A549 (cell line): ENCODE results near the gene MAT2A. TPM values are rescaled to one million over a fixed set of nuclear protein-coding genes. Genes with fewer than 3 reads are reported as not detected.

Source experiments
- ATAC-seq, 2 experiments: fragments of 200-7000 bp in 1 of 2; fragments of >200 bp in 1 of 2; cut with Nextera tagmentation in 1 of 2; cut with Tn5 transposase in 1 of 2; 3 replicates each; pipeline versions ENCODE4 v1.8.0 to v1.9.1; 2018 to 2020; ENCODE audit warnings: mild to moderate bottlenecking in 1 of 2, moderate library complexity in 1 of 2
- CTCF ChIA-PET: fragments of 300-600 bp; sonication (Branson Sonifier 250); formaldehyde crosslinking; extraction: SDS; loops from one replicate; lab custom pipeline; 2021; ENCODE audit warnings: antibody characterized with exemption, inconsistent platforms; lab: Yijun Ruan, JAX
- POLR2A ChIA-PET: fragments of 350-600 bp; formaldehyde crosslinking; extraction: SDS; loops from one replicate; lab custom pipeline; 2021; ENCODE audit warnings: antibody characterized with exemption, inconsistent platforms; lab: Yijun Ruan, JAX
- DNase-seq, 2 experiments: peaks; one replicate each; pipeline versions ENCODE4 v3.0.0 to v3.0.0-alpha.2; 2011 to 2016; ENCODE audit warnings: low read depth in 1 of 2, low spot score in 1 of 2
- FAIRE-seq: peaks from 2 replicates; lab custom pipeline; 2011; peaks lifted over from hg19 to GRCh38; lab: Jason Lieb, UNC
- H3K27ac ChIP-seq, 2 experiments: fragments of >200 bp; sonication (Bioruptor Twin); formaldehyde crosslinking; 3 replicates each; pipeline ENCODE4 v1.5.1; 2016 to 2017
- H3K4me1 ChIP-seq: fragments of >200 bp; sonication (Bioruptor Twin); formaldehyde crosslinking; 3 replicates; pipeline ENCODE4 v1.6.1; 2016
- H3K4me2 ChIP-seq: fragments of >200 bp; sonication (Bioruptor Twin); formaldehyde crosslinking; 3 replicates; pipeline ENCODE4 v1.6.1; 2016
- H3K4me3 ChIP-seq: fragments of >200 bp; sonication (Bioruptor Twin); formaldehyde crosslinking; 3 replicates; pipeline ENCODE4 v1.5.1; 2016
- H3K9me3 ChIP-seq: fragments of >200 bp; sonication (Bioruptor Twin); formaldehyde crosslinking; 3 replicates; pipeline ENCODE4 v1.6.1; 2016
- BHLHE40 ChIP-seq: IDR thresholded peaks from 2 replicates; pipeline ENCODE4 v1.6.1; 2012; ENCODE audit warnings: low read depth, low read length, inconsistent platforms
- EHF ChIP-seq: fragments of 250-450 bp; sonication (Bioruptor Pico); IDR thresholded peaks from 2 replicates; pipeline ENCODE4 v1.5.0; 2020; ENCODE audit warnings: mild to moderate bottlenecking
- EP300 ChIP-seq, 2 experiments: fragments of >200 bp; sonication (Bioruptor Twin); formaldehyde crosslinking; IDR thresholded peaks; 2 replicates in 1 of 2; 3 replicates in 1 of 2; pipeline ENCODE4 v1.6.1; 2016 to 2017
- ESRRA ChIP-seq: fragments of 150-350 bp; IDR thresholded peaks from 2 replicates; pipeline ENCODE4 v1.6.1; 2014; ENCODE audit warnings: mild to moderate bottlenecking, low read length, borderline replicate concordance
- FOXS1 ChIP-seq: fragments of 250-450 bp; sonication (Bioruptor Pico); IDR thresholded peaks from 2 replicates; pipeline ENCODE4 v1.5.0; 2020; ENCODE audit warnings: mild to moderate bottlenecking, moderate library complexity
- GATA3 ChIP-seq: IDR thresholded peaks from 2 replicates; pipeline ENCODE4 v1.6.1; 2012; ENCODE audit warnings: borderline replicate concordance
- HES2 ChIP-seq: fragments of >200 bp; sonication (Bioruptor Twin); formaldehyde crosslinking; IDR thresholded peaks from 2 replicates; pipeline ENCODE4 v1.6.1; 2016
- HOXA7 ChIP-seq: fragments of 250-450 bp; sonication (Bioruptor Pico); IDR thresholded peaks from 2 replicates; pipeline ENCODE4 v1.5.0; 2020; ENCODE audit warnings: mild to moderate bottlenecking, moderate library complexity
- HOXB13 ChIP-seq: fragments of 250-450 bp; sonication (Bioruptor Pico); IDR thresholded peaks from 2 replicates; pipeline ENCODE4 v1.5.0; 2020; ENCODE audit warnings: low read depth, mild to moderate bottlenecking, moderate library complexity
- HOXB5 ChIP-seq: fragments of 250-450 bp; sonication (Bioruptor Pico); IDR thresholded peaks from 2 replicates; pipeline ENCODE4 v1.5.0; 2020; ENCODE audit warnings: mild to moderate bottlenecking, moderate library complexity
- JUN ChIP-seq, 2 experiments: fragments of >200 bp; sonication (Bioruptor Twin); formaldehyde crosslinking; IDR thresholded peaks; 2 replicates in 1 of 2; 3 replicates in 1 of 2; pipeline ENCODE4 v1.6.1; 2016 to 2017
- JUNB ChIP-seq: fragments of >200 bp; sonication (Bioruptor Twin); formaldehyde crosslinking; IDR thresholded peaks from 2 replicates; pipeline ENCODE4 v1.6.1; 2016
- MAX ChIP-seq: IDR thresholded peaks from 2 replicates; pipeline ENCODE4 v1.6.1; 2012
- MAZ ChIP-seq: fragments of 150-350 bp; IDR thresholded peaks from 2 replicates; pipeline ENCODE4 v1.6.1; 2014; ENCODE audit warnings: antibody characterized with exemption, low read depth, low read length, borderline replicate concordance
- NPAS2 ChIP-seq: fragments of 250-450 bp; sonication (Bioruptor Pico); IDR thresholded peaks from 2 replicates; pipeline ENCODE4 v1.8.0; 2022; ENCODE audit warnings: mild to moderate bottlenecking, moderate library complexity, borderline replicate concordance
- POLR2A ChIP-seq: IDR thresholded peaks from 2 replicates; pipeline ENCODE4 v1.6.1; 2012; ENCODE audit warnings: mild to moderate bottlenecking, low read length
- POLR2AphosphoS2 ChIP-seq: conservative IDR thresholded peaks from 2 replicates; pipeline ENCODE4 v1.6.1; 2012; ENCODE audit warnings: low read length, improper control_type of control experiment, inconsistent platforms
- RAD21 ChIP-seq, 2 experiments: fragments of >200 bp in 1 of 2; sonication (Bioruptor Twin) in 1 of 2; formaldehyde crosslinking in 1 of 2; IDR thresholded peaks in 1 of 2; conservative IDR thresholded peaks in 1 of 2; 2 replicates in 1 of 2; 3 replicates in 1 of 2; pipeline ENCODE4 v1.6.1; 2012 to 2018; ENCODE audit warnings: inconsistent platforms in 1 of 2
- RARB ChIP-seq: fragments of 250-450 bp; sonication (Bioruptor Pico); IDR thresholded peaks from 2 replicates; pipeline ENCODE4 v1.8.0; 2021; ENCODE audit warnings: mild to moderate bottlenecking, moderate library complexity
- RCOR1 ChIP-seq: fragments of 150-350 bp; IDR thresholded peaks from 2 replicates; pipeline ENCODE4 v1.6.1; 2014; ENCODE audit warnings: antibody characterized with exemption, low read length, low read depth
- REST ChIP-seq: fragments of 200-600 bp; sonication (generic); IDR thresholded peaks from 2 replicates; pipeline ENCODE4 v1.6.1; 2016; ENCODE audit warnings: antibody characterized with exemption, mild to moderate bottlenecking, moderate library complexity
- SMC3 ChIP-seq: fragments of >200 bp; sonication (Bioruptor Twin); formaldehyde crosslinking; IDR thresholded peaks from 3 replicates; pipeline ENCODE4 v1.6.1; 2018; ENCODE audit warnings: inconsistent platforms
- SREBF2 ChIP-seq: fragments of 450-650 bp; IDR thresholded peaks from 2 replicates; pipeline ENCODE4 v1.6.1; 2014; ENCODE audit warnings: mild to moderate bottlenecking, moderate library complexity
- ZC3H11A ChIP-seq: fragments of 450-650 bp; IDR thresholded peaks from 2 replicates; pipeline ENCODE4 v1.6.1; 2014; ENCODE audit warnings: antibody characterized with exemption, mild to moderate bottlenecking
- ZSCAN20 ChIP-seq: fragments of 250-450 bp; sonication (Bioruptor Pico); IDR thresholded peaks from 2 replicates; pipeline ENCODE4 v1.8.0; 2022; ENCODE audit warnings: mild to moderate bottlenecking, moderate library complexity
- WGBS: methylation state at CpG from one replicate; pipeline ENCODE4 v1.1.6; 2017; ENCODE audit errors: missing lambda C conversion rate; 5-methylcytosine and 5-hydroxymethylcytosine counted together
- polyA plus RNA-seq, 4 experiments: library from polyadenylated mRNA; depleted of rRNA in 3 of 4; stranded (reverse); fragments of >200 nt; fragmentation: RNase III in 1 of 4; extraction: RNeasy Plus Mini Kit Qiagen cat#74134 plus additional on column Dnase treatment in 1 of 4; gene quantifications; 2 replicates in 3 of 4; 3 replicates in 1 of 4; pipeline ENCODE4 v1.2.3, GENCODE V29; 2011 to 2017
- TF ChIP-seq, protein P1 (sequence below): fragments of 150-350 bp; IDR thresholded peaks from 2 replicates; pipeline ENCODE4 v1.6.1; 2014; ENCODE audit warnings: low read depth, mild to moderate bottlenecking, low read length

The MAT2A gene
- polyA plus RNA-seq, 2 of the 4 experiments (the other 2 are of a cell fraction) = 370 to 1,024 TPM

GRCh38 chr2:85549095-85549494 is 10.1 kb downstream of the MAT2A start:
- POLR2A ChIA-PET = interaction anchor here (1.0 to 9.0 kb wide), 4 partner anchors 9 to 129 kb away, joined by 3 to 116 read pairs (median 58); partner anchors contain the start of genes MAT2A, RNF181 and SH2D6
- H3K27ac ChIP-seq = no peak overlapping the region
- no peak for ATAC-seq
- H3K4me1 ChIP-seq = peaks cover 39% of the 10 kb centered on the region
- H3K4me2 ChIP-seq = no peak overlapping the region
- no peak for DNase-seq
- 91% methylated on average over 10 of the region's 10 CpGs for WGBS
- CTCF ChIA-PET = interaction anchor here (0.8 to 35.5 kb wide), 9 partner anchors 10 to 199 kb away, joined by 3 to 1185 read pairs (median 4); partner anchors contain the start of genes CAPG, GGCX, MAT2A and SH2D6
- no peak for FAIRE-seq
- 0 out of 2 replicates have a peak, but pooled peaks have one; percentile 9 for TF ChIP-seq ZC3H11A
- TF ChIP-seq POLR2AphosphoS2 = no peak
- H3K4me3 ChIP-seq = no peak overlapping the region
- H3K9me3 ChIP-seq = no peaks in the 10 kb centered on the region

GRCh38 chr2:85549826-85550225 is 10.9 kb downstream of the MAT2A start:
- Histone ChIP-seq H3K4me1 (peaks cover 31% of the 10 kb centered on the region), H3K9me3 (no peaks in the 10 kb centered on the region), H3K4me2 (no peak overlapping the region), H3K27ac (peak overlapping the region in 1 of 2 experiments; percentile 23; a peak in 1 of 6 replicates), H3K4me3 (no peak overlapping the region)
- CTCF ChIA-PET = interaction anchor here (0.8 to 35.5 kb wide), 11 partner anchors 10 to 240 kb away, joined by 3 to 1185 read pairs (median 5); partner anchors contain the start of genes CAPG, GGCX, MAT2A and SH2D6
- 62% methylated on average over 4 of the region's 4 CpGs for WGBS
- no peak for DNase-seq
- POLR2A ChIA-PET = interaction anchor here (0.7 to 9.0 kb wide), 3 partner anchors 10 to 130 kb away, joined by 3 to 116 read pairs (median 109); partner anchors contain the start of genes MAT2A and SH2D6
- no peak for TF ChIP-seq ZSCAN20 (CRISPR knock-in tag)
- TF ChIP-seq HOXA7 (CRISPR knock-in tag) = no peak
- TF ChIP-seq ESRRA = no peak
- TF ChIP-seq RAD21 (conservative IDR thresholded peaks at IDR 0.05 in 1 of 2, IDR thresholded peaks at IDR 0.05 in 1 of 2) = no peak
- no peak for TF ChIP-seq GATA3
- no peak for TF ChIP-seq JUNB
- no peak for TF ChIP-seq SMC3
- TF ChIP-seq RCOR1 = no peak
- TF ChIP-seq HOXB5 (CRISPR knock-in tag) = no peak
- no peak for TF ChIP-seq EHF (CRISPR knock-in tag)
- ATAC-seq = no peak
- FAIRE-seq = no peak

DNA sequence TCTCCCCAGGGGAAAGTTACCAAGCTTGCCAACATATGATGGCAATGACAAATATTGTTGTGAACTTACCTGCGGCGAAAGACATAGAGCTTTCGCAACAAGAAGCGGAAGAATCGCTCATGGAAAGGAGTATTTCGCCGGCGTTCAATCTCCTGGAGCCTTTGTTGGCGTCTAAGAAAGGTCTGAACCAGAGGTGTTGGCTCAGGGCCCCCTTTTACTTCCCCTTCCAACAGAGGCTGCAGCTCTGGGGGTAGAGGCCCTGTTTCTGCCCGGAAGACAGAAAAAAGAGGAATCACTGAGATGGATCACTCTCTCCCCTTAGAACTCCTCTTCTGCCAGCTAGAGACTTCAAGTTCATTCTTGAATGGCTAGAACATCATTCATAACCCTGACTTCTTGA is 11.5 kb downstream of the MAT2A start:
- H3K4me2 ChIP-seq = no peak overlapping the region
- FAIRE-seq = no peak
- POLR2A ChIA-PET = interaction anchor here (0.7 to 9.0 kb wide), 4 partner anchors 11 to 130 kb away, joined by 3 to 116 read pairs (median 57); partner anchors contain the start of genes MAT2A and SH2D6
- CTCF ChIA-PET = interaction anchor here (0.5 to 35.5 kb wide), 20 partner anchors 11 to 241 kb away, joined by 3 to 1185 read pairs (median 4); partner anchors contain the start of genes CAPG, GGCX, MAT2A and SH2D6
- whole genome bisulfite sequencing = 94% methylated on average over 10 of the region's 10 CpGs
- TF ChIP-seq JUN (IDR thresholded peaks at IDR 0.05) (no peak), EP300 (IDR thresholded peaks at IDR 0.05) (no peak), MAX (no peak), RARB (no peak), ZC3H11A (no peak), HOXB5 (CRISPR knock-in tag) (no peak), MAZ (no peak), HOXA7 (CRISPR knock-in tag) (no peak), HOXB13 (CRISPR knock-in tag) (no peak), NPAS2 (CRISPR knock-in tag) (no peak), FOXS1 (CRISPR knock-in tag) (no peak), SREBF2 (no peak), RAD21 (conservative IDR thresholded peaks at IDR 0.05 in 1 of 2, IDR thresholded peaks at IDR 0.05 in 1 of 2) (no peak), BHLHE40 (no peak), JUNB (no peak), POLR2A (no peak), REST (no peak), HES2 (no peak)
- TF ChIP-seq, protein P1, sequence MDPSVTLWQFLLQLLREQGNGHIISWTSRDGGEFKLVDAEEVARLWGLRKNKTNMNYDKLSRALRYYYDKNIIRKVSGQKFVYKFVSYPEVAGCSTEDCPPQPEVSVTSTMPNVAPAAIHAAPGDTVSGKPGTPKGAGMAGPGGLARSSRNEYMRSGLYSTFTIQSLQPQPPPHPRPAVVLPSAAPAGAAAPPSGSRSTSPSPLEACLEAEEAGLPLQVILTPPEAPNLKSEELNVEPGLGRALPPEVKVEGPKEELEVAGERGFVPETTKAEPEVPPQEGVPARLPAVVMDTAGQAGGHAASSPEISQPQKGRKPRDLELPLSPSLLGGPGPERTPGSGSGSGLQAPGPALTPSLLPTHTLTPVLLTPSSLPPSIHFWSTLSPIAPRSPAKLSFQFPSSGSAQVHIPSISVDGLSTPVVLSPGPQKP = no peak
- peak overlapping the region in 1 of 2 experiments; percentile 23; a peak in 2 of 6 replicates for H3K27ac ChIP-seq
- no peak for DNase-seq
- no peak overlapping the region for H3K4me3 ChIP-seq
- H3K4me1 ChIP-seq = peaks cover 25% of the 10 kb centered on the region
- no peak for ATAC-seq
- no peaks in the 10 kb centered on the region for H3K9me3 ChIP-seq
